Stomach (tissue), 4 donors: ENCODE results near the gene SYT6.

Source experiments
- CTCF ChIP-seq, 7 experiments: fragments of 450-650 bp in 4 of 7; fragments of 200-600 bp in 3 of 7; sonication (generic) in 3 of 7; IDR thresholded peaks; one replicate each; pipeline ENCODE4 v1.5.1; 2016 to 2019; ENCODE audit warnings: antibody characterized with exemption in 7 of 7, control low read depth in 2 of 7, mild to moderate bottlenecking in 1 of 7
- POLR2AphosphoS5 ChIP-seq, 3 donors: sonication (generic); formaldehyde crosslinking; IDR thresholded peaks; one replicate each; pipeline ENCODE4 v1.6.1; 2016; ENCODE audit warnings: antibody characterized with exemption in 3 of 3

DNA sequence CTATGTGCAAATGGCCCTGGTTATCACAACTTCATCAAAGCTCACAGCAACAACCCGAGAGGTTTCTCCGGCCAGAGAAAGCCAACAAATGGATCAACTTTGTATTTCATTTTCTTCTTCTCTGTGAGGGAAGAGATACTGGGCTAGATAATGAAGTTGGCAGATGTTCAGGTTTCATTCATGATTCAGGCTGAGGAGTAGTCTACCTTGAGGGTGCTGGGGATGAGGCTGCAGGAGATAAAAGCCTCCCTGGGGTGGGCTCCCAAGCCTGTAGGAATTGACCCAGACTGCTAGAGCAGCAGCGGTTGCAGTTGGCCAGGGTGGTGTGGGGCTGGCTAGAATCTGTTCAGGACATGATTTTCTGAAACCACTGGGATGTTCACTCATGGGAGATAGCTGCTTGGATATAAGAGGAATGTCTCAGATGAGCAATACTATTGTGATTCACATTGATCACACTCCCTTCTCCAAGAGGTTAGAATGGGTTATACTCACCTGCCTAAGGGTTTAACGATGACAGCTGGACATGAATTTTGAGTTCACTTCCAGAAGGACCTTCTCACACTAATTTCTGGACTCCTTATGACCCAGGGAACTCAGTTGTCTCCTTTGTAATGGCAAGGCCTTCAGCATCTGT lies 64.0 kb downstream of the SYT6 start:
- TF ChIP-seq CTCF (IDR thresholded peaks at IDR 0.05), result no peak
- no peak for TF ChIP-seq POLR2AphosphoS5 (IDR thresholded peaks at IDR 0.05)
